ENCODE results near the gene GMPR2. TPM values are rescaled to one million over a fixed set of nuclear protein-coding genes. Genes with fewer than 3 reads are reported as not detected.

Gene GMPR2
- total and polyA plus RNA-seq, 2 of the 13 experiments (the other 11 are each of a cell fraction or from before 2014, with no cell fraction given) = 210 to 273 TPM

GRCh38 chr14:24232645-24233537, at the start of gene GMPR2 (continued):
- peak; percentile 98 for TF ChIP-seq ZNF407 (CRISPR knock-in tag; IDR thresholded peaks at IDR 0.05; ENCODE audit: not compliant biosample characterization)
- TF ChIP-seq ZNF446 (CRISPR knock-in tag; IDR thresholded peaks at IDR 0.05) = peak; percentile 57; the same call in 1 of the 2 replicates
- peak; percentile 90 for TF ChIP-seq ZNF710 (CRISPR knock-in tag; IDR thresholded peaks at IDR 0.05; ENCODE audit: borderline replicate concordance)
- TF ChIP-seq CERS6 (CRISPR knock-in tag; IDR thresholded peaks at IDR 0.05) = peak; percentile 91; the same call in 1 of the 2 replicates
- 0 out of 2 replicates have a peak, but pooled peaks have one; percentile 47 for TF ChIP-seq ZBTB14 (CRISPR knock-in tag; IDR thresholded peaks at IDR 0.05)
- TF ChIP-seq MXI1 (IDR thresholded peaks at IDR 0.05; ENCODE audit: borderline replicate concordance, low read depth, low read length) = peak; percentile 27; the same call in 2 of the 3 replicates
- 0 out of 2 replicates have a peak, but pooled peaks have one; percentile 18 for TF ChIP-seq BATF2 (CRISPR knock-in tag; IDR thresholded peaks at IDR 0.05)
- TF ChIP-seq ZNF672 (CRISPR knock-in tag; IDR thresholded peaks at IDR 0.05) = no peak
- TF ChIP-seq REXO4 (CRISPR knock-in tag; IDR thresholded peaks at IDR 0.05; ENCODE audit: borderline replicate concordance) = peak; percentile 16; the same call in 1 of the 2 replicates
- TF ChIP-seq BRF2 (CRISPR knock-in tag; IDR thresholded peaks at IDR 0.05) = peak; percentile 42; the same call in 1 of the 2 replicates
- TF ChIP-seq ZNF20 (CRISPR knock-in tag; IDR thresholded peaks at IDR 0.05) = 0 out of 2 replicates have a peak, but pooled peaks have one; percentile 17
- peak; percentile 16 for TF ChIP-seq CBX1 (IDR thresholded peaks at IDR 0.05; ENCODE audit: low read depth)
